Measurements from ENCODE around the gene CCDC121.
"Not testable (repeated sequence)": the region's sequence is repeated elsewhere in the genome, so short reads cannot be mapped to it uniquely, and the experiment has no call there.

Gene CCDC121

GRCh38 chr2:27640722-27641245 is 12.0 kb upstream of the CCDC121 start:
- in situ Hi-C loops (cut with HindIII; ENCODE audit: low pct_ligation_motif_present, low pct_unique_long_range_greater_than_20kb, low sequenced_read_pairs): no loop called here
- DNase-seq: no peak

- in situ Hi-C loops (cut with HindIII; ENCODE audit: low pct_ligation_motif_present, low pct_unique_long_range_greater_than_20kb, low sequenced_read_pairs): no loop called here
- DNase-seq: no peak
These were observed 9.9 kb upstream of the CCDC121 start for GRCh38 chr2:27638709-27639108.

GRCh38 chr2:27638037-27638637 is 9.3 kb upstream of the CCDC121 start:
- no peak for DNase-seq
- in situ Hi-C loops (cut with HindIII; ENCODE audit: low pct_ligation_motif_present, low pct_unique_long_range_greater_than_20kb, low sequenced_read_pairs): no loop called here

GRCh38 chr2:27636766-27637165 is 8.0 kb upstream of the CCDC121 start:
- in situ Hi-C loops (cut with HindIII; ENCODE audit: low pct_ligation_motif_present, low pct_unique_long_range_greater_than_20kb, low sequenced_read_pairs): no loop called here
- no peak for DNase-seq

- in situ Hi-C loops (cut with HindIII; ENCODE audit: low pct_ligation_motif_present, low pct_unique_long_range_greater_than_20kb, low sequenced_read_pairs): no loop called here
- no peak for DNase-seq
These were observed 5.5 kb upstream of the CCDC121 start for GRCh38 chr2:27634291-27634690.

GRCh38 chr2:27630257-27630656 is 1.4 kb upstream of the CCDC121 start:
- DNase-seq; in situ Hi-C loops (cut with HindIII; ENCODE audit: low pct_ligation_motif_present, low pct_unique_long_range_greater_than_20kb, low sequenced_read_pairs): not testable (repeated sequence)

- in situ Hi-C loops (cut with HindIII; ENCODE audit: low pct_ligation_motif_present, low pct_unique_long_range_greater_than_20kb, low sequenced_read_pairs): no loop called here
- peak; percentile 98 for DNase-seq
These were observed 647 bp downstream of the CCDC121 start for GRCh38 chr2:27627963-27628766.

- DNase-seq; in situ Hi-C loops (cut with HindIII; ENCODE audit: low pct_ligation_motif_present, low pct_unique_long_range_greater_than_20kb, low sequenced_read_pairs): not testable (repeated sequence)
These were observed 1.9 kb downstream of the CCDC121 start for GRCh38 chr2:27626921-27627320.

GRCh38 chr2:27626323-27626722 is 2.5 kb downstream of the CCDC121 start:
- DNase-seq; in situ Hi-C loops (cut with HindIII; ENCODE audit: low pct_ligation_motif_present, low pct_unique_long_range_greater_than_20kb, low sequenced_read_pairs): not testable (repeated sequence)

- in situ Hi-C loops (cut with HindIII; ENCODE audit: low pct_ligation_motif_present, low pct_unique_long_range_greater_than_20kb, low sequenced_read_pairs): no loop called here
- no peak for DNase-seq
These were observed 3.9 kb downstream of the CCDC121 start for GRCh38 chr2:27624943-27625342.

GRCh38 chr2:27622921-27623384 is 5.9 kb downstream of the CCDC121 start:
- peak; percentile 45 for DNase-seq
- in situ Hi-C loops (cut with HindIII; ENCODE audit: low pct_ligation_motif_present, low pct_unique_long_range_greater_than_20kb, low sequenced_read_pairs): no loop called here

GRCh38 chr2:27621524-27621923 is 7.3 kb downstream of the CCDC121 start:
- in situ Hi-C loops (cut with HindIII; ENCODE audit: low pct_ligation_motif_present, low pct_unique_long_range_greater_than_20kb, low sequenced_read_pairs): no loop called here

GRCh38 chr2:27615316-27615715 is 13.5 kb downstream of the CCDC121 start:
- no peak for DNase-seq
- in situ Hi-C loops (cut with HindIII; ENCODE audit: low pct_ligation_motif_present, low pct_unique_long_range_greater_than_20kb, low sequenced_read_pairs): no loop called here

More at GRCh38 chr2:27621524-27621923, 7.3 kb downstream of the CCDC121 start:
- no peak for DNase-seq

GRCh38 chr2:27613985-27614384 is 14.8 kb downstream of the CCDC121 start:
- no peak for DNase-seq
- in situ Hi-C loops (cut with HindIII; ENCODE audit: low pct_ligation_motif_present, low pct_unique_long_range_greater_than_20kb, low sequenced_read_pairs): no loop called here

- no peak for DNase-seq
- in situ Hi-C loops (cut with HindIII; ENCODE audit: low pct_ligation_motif_present, low pct_unique_long_range_greater_than_20kb, low sequenced_read_pairs): no loop called here
These were observed 22.2 kb downstream of the CCDC121 start for GRCh38 chr2:27606611-27607010.

GRCh38 chr2:27596627-27597026 is 32.2 kb downstream of the CCDC121 start:
- in situ Hi-C loops (cut with HindIII; ENCODE audit: low pct_ligation_motif_present, low pct_unique_long_range_greater_than_20kb, low sequenced_read_pairs): no loop called here
- no peak for DNase-seq

GRCh38 chr2:27595412-27595811 is 33.4 kb downstream of the CCDC121 start:
- in situ Hi-C loops (cut with HindIII; ENCODE audit: low pct_ligation_motif_present, low pct_unique_long_range_greater_than_20kb, low sequenced_read_pairs); DNase-seq: not testable (repeated sequence)

- DNase-seq; in situ Hi-C loops (cut with HindIII; ENCODE audit: low pct_ligation_motif_present, low pct_unique_long_range_greater_than_20kb, low sequenced_read_pairs): not testable (repeated sequence)
These were observed 34.6 kb downstream of the CCDC121 start for GRCh38 chr2:27594020-27594703.

- in situ Hi-C loops (cut with HindIII; ENCODE audit: low pct_ligation_motif_present, low pct_unique_long_range_greater_than_20kb, low sequenced_read_pairs): no loop called here
- no peak for DNase-seq
These were observed 35.6 kb downstream of the CCDC121 start for GRCh38 chr2:27593240-27593639.
